GM19035 (cell line): ENCODE results near the gene COBL.

ENCODE experiments used
- ATAC-seq: cut with Tn5 transposase; IDR thresholded peaks from one replicate; pipeline ENCODE4 v1.9.1; 2021; ENCODE audit not compliant: unreplicated experiment

COBL gene

DNA sequence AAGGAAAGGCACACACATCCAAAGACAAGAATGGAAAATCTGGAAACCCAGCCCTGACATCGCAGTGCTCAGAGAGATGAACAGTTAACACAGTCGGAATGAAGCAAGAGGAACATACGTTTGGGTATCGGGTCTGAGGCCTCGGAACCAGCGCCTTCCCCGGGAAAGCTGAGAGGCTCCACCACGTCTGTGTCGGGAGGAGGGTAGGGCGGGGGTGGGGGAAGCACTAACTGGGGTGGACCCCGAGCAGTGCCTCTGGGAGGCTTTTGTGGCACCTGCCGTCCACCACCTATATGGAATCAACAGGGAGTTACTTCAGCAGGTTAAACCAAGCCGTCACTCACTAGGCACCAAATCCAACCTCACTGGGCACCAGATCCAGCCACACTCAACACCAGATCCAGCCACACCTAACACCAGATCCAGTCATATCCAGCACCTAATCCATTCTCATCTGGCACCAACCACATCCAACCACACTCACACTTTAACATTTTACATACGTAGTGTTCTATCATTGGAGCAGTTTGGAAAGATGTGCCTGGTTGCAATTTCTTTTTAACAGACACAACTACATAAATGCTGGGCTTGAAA, 233.6 kb downstream of the COBL start:
- no peak for ATAC-seq

DNA sequence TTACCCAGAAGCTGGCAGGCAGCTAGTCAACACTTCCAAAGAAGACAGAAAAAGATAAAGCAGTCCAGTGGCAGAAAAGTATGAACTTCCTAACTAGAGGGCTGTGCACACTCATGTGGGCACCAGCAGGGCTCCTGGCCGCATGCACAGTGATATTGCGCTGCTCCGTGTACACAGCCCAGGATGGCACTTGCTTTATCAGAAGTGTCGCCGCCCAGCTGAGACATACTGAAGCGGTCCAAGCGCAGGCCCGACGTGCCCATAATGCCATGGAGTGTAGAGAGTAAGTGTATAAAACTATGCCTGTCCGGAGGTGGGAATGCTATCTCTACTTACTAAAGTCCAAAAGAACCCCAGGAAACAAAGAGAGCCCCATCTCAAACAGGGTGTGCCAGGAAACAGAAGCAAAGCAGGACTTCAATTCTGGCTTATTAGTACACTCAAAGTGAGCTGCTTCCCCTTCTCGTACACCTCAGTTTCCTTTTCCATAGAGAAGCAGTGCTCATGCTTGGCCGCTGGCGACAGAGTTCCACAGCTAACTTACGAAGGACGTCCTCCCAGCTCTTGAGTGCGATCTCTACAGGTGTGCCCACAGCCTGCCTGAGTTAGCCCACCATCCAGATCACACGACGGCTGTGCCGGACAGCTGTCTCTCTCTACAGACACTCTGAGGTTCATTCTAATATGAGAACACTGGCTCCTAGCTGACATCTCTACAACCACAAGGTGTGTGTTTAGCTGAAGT, 234.3 kb downstream of the COBL start:
- ATAC-seq, result no peak

DNA sequence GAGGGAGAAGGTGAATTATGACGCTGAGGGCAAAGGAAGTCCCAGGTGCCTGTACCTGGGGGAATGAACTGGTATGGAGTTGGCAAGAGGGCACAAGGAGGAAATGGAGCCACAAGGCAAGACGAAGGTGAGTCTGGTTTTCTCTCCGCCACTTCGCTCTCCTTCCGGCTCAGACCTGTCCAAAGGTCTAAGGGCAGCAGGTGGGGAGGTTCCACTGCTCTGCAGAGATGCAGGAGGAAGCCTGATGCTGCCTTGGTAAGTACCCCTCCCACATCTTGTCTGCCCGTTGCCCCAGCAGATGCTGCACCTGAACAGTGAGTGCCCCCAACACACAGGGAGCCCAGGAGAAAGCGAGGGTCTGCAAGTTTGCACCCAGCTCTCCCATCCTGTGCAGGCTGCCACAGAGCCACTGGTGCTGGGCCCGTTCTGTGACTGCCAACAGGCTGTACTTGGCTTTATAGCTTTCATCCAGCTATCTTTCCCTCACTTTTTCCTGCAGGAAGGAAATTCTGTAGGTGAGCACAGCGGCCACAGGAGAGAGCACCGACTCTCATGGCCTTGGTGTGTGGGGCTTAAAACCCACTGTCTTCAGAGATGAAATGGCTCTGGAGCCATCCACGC, 235.2 kb downstream of the COBL start:
- ATAC-seq, result no peak

DNA sequence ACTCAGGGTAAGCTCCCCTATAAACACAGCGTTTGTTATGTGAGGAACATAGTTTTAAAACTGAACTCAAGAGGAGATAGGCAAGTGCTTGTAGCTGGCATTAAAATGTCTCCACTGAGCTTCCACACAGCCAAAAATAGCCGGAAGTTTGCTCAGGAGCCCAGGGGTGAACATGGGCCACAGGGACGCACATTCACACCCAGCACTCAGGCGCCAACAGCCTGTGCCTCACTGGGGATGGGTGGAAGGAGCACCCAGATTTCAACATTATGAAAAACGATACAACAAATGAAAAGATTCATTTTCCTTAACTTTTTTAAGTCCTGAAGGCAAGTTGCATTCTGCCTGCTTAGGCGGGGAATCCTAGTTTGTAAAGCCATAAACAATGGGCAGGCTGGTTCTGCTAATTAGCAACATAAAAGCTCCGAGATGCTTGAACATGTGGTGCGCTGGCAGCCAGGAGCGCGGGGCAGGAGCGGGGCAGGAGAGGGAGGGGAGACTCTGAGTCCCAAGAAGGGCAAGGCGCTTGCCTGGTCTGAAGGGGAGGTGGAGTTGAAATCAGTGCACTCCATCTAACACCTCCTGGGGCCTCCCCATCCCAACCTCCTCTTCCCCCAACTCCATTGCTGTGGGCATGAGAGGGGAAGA, 235.9 kb downstream of the COBL start:
- ATAC-seq, result no peak

DNA sequence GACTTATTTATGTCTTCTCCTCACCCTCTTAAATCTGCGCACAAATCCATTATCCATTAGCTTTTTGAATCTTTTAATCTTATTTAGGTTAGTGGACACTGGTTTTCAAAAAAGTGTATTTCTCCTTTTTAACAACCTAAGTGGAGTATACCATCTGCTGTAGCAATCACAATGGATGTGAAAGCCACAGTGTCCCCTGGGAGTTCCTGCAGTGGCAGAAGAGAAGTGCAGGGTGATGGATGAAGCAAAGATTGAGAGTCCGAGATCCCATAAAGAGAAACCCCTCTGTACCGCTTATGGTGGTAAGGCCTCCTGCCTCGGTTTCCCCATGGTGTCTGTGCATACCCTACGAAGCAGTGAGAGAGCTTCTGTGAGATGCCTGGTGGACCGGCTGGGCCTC, 236.4 kb downstream of the COBL start:
- ATAC-seq, result no peak

DNA sequence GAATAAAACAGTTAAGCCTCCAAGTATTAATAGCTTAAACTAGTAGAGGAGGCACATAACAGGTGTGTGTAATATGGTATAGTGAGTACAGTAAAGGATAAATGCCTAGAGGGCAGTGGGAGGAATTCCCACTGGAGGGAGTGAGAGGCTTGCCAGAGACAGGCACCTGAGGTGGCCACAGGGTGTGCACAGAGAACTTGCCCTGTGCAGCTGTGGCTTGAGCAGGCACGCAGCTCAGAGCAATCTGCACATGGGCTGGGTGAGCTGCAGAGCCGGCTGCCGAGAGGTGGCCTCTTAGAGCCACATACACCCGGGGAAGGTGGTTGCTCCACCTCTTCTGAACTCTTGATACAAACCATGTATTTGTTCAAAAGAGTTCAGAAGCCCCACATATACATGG, 237.1 kb downstream of the COBL start:
- ATAC-seq, result no peak

DNA sequence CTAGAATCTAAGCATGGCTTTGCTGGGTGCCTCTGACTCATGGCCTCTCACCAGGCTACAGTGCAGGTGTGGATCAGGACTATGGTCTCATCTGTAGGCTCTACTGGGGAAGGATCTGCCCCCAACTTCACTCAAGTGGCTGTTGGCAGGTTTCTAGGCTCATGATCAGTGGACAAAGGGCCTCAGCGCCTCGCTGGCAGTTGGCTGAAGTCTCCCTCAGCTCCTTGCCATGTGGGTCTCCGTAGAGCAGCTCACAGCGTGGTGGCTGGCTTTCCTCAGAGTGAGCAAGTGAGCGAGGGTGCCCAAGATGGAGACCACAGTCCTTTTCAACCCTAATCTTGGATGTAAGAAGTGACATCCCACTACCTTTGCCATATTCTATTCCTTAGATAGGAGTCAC, 238.0 kb downstream of the COBL start:
- ATAC-seq, result no peak

DNA sequence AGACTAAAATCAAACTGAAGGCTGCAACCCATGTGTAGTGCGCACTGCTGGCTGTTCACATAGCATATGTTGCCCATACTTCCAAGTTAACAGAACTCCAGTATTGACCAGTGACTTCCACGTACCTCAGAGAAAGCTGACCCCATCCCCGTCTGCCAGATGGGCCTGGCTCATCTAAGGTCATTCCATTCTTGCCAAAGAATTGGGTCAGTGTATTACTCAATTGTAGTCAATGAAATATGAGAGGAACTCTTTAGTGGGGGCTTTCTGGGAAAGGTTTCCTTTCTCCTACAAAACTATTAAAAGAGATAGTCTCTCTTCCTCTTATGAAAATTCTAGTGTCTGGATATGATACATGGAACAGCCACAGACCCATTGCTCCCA, 238.6 kb downstream of the COBL start:
- no peak for ATAC-seq

DNA sequence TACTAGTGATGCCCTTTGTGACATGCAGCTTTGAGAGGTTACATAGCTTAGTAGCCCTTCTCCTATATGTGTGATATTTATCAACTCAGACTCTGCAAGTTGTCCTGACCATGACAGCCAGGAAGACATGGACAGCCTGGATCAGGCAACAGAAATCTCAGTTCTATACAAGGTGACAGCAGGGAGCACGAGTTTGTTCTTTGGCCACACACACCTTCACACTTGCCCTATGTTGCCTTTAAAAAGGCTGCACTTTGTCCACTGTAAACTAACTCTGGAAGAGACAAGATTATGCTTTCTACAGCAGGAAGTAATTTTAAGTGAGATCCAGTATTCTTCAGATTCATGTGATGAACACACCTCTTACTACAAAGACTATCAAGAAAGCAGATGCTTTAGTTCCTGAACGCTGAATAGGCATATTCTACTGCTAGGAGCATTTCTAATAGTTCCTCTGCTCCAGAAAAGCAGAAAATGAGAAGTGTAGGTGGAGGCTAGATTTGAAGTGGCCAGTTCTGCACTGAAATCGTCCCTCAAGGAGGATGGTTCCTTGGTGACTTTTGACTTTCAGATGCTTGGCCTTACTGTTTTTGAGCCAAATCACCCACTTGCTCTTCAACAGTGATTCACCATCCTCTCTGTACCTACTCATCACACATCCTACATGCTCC, 239.2 kb downstream of the COBL start:
- no peak for ATAC-seq

DNA sequence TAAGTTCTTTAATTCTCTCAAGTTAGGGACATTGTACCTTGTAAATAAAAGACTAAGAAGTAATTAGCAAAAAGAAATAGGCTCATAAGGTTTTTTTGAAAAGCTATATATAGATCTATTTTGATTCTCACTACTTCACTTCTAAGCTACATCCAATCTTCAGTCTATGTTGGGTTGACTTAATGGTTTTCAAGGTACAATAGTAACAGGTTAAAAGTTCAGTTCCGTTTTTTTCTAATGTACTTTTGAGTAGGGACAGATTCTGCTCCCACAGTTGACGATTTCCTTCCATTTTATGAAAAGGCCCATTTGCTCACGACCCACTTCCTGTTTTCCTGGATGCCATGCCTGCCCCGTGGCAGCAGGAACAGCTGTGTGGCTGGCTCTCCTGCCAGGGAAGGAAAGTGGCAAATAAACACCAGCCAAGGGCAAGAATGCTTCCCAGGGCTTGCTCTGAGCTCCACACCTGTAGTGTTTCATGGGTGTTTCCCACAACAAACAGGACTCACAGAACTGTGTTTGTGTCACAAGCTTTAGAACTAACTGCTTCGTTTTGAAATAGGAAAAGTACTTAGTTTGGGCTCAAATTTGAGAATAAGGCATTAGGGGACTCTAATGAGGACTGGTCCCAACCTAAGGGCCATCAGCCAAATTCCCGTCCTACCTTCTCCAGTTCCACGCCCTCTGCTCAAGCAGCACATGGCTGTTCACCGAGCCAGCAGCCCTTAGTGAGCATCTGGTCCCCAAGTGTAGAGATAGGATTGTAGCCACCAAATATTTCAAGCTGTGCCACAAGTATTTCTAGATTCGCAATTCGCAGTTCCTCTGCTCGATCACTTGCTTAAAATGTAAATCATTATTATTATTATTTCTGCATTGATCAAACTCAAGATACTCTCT, 240.7 kb downstream of the COBL start:
- ATAC-seq, result no peak

DNA sequence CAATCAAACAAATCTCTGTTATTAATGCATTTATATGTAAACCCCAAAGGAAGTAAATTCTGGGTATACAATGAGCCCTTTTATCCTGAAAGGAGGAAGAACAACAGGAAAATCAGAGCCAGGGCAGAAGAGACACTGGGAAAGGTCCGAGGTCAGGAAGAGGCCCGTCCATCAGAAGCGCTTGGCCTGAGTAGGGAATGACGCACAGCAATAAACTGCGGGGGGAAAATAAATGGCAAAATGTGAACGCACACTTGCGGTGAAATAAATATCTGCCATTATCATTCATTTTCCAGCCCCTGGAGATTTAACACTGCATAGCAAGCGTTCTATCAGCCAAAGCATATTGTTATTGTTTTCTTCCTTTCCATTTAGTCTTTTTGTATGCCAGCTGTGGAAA, 243.4 kb downstream of the COBL start:
- no peak for ATAC-seq

DNA sequence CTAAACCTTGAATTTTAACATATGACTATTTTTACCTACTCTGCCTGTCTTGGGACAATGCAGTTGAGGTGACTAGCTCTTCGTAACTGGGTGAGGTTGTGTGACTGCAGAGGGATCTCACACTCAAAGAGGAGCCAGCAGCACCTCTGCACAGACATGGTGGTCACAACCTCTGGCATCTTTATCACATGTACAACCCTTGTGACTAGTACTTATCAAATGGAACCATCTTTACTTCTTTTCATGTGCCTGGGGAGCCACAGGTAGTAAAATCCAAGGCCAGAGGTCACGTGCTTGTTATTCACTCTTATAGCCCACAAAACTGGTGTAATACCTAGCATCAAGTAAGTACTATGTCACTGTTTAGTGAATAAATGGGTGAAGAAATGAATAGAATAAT, 244.3 kb downstream of the COBL start:
- no peak for ATAC-seq

DNA sequence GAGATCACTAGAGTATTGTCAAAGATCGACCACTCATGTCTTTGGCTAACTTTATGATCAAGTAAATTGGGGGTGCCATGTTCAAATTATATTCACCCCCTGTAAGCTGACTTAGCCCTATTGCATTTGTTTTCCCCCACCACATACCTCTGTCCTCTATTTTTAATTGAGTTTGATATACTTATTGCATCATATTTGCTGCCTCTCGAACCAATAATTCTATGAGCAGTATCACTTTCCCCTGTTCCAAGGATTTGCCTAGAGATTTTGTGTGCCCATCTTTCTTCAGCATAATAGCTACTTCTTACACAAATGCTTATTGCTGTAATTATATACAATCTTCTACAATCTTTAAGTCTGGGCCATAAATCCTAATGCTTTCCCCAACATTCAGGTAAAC, 245.2 kb downstream of the COBL start:
- no peak for ATAC-seq

DNA sequence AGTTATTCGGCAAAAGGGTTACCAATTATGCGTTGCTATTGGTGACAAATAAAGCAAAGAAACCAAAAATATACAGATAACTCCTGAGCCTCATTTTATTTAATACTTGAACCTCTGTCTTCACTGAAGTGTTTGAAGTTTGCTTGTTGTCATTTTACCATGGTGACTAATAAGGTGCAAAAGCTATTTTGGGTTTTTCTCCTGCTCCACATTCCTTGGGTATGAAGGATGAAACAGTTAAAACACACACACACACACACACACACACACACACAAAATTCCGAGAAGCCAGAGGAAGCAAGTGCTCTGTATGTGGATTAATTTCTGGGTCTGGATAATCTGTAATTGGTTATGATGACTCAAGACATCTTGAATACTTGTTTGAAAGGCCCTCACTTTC, 246.5 kb downstream of the COBL start:
- no peak for ATAC-seq

DNA sequence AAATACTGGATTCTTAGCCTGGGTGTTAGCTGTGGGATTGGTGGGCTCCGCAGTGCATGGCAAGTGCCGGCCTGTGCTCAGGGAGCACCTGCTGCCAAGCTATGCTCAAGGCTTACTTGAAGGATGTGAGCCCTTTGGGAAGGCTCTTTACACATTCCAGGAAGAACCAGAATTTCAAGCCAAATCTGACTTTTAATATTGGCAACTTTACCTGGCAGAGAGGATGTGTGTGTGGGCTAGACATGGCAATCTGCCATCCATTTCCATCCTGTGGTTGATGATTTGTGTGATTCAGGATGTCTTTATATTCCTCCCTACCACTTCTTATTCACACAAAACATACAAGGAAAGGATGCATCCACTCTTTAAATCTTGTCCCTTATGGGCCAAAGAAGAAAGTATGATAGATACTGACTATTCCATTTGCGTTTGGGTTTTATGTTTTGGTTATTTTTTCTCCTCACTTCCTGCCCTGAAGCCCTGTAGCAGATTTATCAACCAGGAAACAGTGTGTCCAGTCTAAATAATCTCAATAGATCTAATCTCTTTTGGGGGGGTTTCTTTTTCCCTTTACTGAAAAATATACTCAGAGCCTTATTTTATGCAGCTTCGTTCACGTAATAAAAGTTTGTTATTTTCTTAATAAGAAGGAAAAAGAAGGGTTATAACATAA, 247.1 kb downstream of the COBL start:
- no peak for ATAC-seq

DNA sequence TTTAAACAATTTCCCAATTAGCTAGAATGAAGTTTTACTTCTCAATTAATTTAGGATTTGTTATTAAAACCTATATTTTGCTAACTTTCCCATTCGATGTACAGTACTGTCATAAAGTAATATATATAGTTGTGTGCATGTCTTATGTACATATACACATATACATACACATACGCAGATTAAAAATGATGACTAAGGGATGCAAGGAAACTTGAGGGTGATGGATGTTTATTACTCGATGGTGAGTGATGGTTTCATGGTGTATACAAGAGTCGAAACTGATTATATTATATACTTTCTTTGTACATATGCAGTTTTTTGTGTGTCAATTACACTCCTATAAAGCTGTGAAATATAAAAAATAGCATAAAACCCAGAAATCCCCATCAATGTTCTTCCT, 248.2 kb downstream of the COBL start:
- no peak for ATAC-seq

DNA sequence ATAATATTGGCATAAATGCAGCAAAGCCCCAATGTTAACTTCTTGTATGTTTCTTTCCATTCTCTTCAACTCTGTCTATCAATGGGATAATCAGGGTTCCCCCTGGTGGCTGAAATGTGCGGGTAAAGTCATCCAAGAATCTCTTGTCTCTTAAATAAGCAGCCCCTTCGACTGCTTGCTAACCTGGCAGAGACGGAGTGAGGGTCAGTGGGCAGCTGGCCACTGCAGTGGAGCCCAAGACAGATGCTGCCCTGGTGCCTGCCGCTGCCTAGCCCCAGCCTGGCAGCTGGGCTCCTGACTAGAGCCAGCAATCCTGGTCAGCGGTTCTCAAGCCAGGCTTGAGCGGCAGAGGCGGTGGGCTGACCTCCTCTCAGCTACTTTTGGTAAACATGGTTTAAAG, 248.9 kb downstream of the COBL start:
- no peak for ATAC-seq

DNA sequence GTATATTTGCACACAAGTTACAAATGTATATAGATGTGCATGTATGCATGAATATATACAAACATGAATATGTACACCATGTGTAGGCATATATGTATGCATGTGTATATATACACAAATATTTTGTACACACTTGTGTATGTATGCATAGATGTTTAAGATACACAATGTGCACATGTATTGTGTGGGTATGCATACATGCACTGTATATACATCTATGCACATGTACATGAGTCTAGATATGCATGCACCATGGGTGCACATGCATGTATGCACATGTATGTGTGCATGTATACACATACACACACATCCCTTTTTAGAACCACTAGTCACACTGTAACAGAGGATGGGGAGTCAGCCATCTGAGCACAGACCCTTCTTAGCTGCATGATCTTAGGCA, 249.4 kb downstream of the COBL start:
- no peak for ATAC-seq

DNA sequence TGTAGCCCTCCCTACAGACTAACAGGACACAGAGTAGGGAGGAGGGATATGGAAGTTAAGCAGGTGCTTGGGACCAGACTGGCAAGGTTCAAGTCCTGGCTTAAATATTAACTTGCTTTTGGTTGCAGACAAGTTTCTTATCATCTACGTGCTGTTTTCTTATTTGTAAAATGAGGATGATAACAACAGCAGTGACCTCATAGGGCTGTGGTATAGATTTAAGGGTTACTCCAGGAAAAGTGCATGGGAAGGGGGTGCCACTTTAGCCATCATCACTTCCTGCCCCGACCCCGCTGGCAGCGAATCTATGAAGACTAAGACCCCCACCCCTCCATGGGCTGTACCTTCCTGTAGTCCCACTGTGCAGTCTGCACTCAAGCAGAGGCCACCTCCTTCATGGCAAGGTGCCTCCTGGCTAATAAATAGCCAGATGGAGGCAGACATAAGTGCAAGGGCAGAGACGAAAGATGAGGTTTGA, 250.2 kb downstream of the COBL start:
- no peak for ATAC-seq

DNA sequence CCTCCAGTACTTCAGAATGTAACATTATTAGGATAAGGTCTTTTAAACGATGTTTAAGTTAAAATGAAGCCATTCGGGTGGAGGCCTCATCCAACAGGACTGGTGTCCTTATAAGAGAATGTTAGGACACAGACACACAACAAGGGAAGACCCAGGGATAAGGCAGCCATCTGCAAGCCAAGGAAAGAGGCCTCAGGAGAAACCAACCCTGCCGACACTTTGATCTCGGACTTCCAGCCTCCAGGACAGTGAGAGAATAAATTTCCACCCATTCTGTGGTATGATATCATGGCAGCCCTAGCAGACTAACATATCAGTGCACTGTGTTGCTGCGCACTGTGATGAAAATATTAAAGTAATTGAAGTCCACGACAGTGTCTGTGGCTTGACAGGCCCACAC, 250.8 kb downstream of the COBL start:
- ATAC-seq, result no peak
